HEK293 (cell line): ENCODE measurements around the gene FNDC11.

Source experiments
- GLIS1 ChIP-seq: fragments of 450-650 bp; formaldehyde crosslinking; IDR thresholded peaks from 2 replicates; pipeline ENCODE4 v1.5.1; 2016; ENCODE audit warnings: missing biosample characterization, missing genetic modification characterization
- KLF1 ChIP-seq: fragments of 450-650 bp; formaldehyde crosslinking; IDR thresholded peaks from 2 replicates; pipeline ENCODE4 v1.5.1; 2016; ENCODE audit warnings: missing biosample characterization, missing genetic modification characterization
- OVOL3 ChIP-seq: fragments of 450-650 bp; formaldehyde crosslinking; IDR thresholded peaks from 2 replicates; pipeline ENCODE4 v1.5.1; 2016; ENCODE audit warnings: missing biosample characterization, missing genetic modification characterization
- SP2 ChIP-seq: fragments of 450-650 bp; formaldehyde crosslinking; IDR thresholded peaks from 2 replicates; pipeline ENCODE4 v1.5.1; 2016; ENCODE audit warnings: missing biosample characterization, missing genetic modification characterization
- ZBTB20 ChIP-seq: fragments of 450-650 bp; formaldehyde crosslinking; IDR thresholded peaks from 2 replicates; pipeline ENCODE4 v1.5.1; 2016; ENCODE audit warnings: missing biosample characterization, missing genetic modification characterization
- ZNF112 ChIP-seq: fragments of 450-650 bp; formaldehyde crosslinking; IDR thresholded peaks from 2 replicates; pipeline ENCODE4 v1.5.0; 2017; ENCODE audit warnings: missing biosample characterization, missing genetic modification characterization
- ZNF138 ChIP-seq: fragments of 450-650 bp; formaldehyde crosslinking; IDR thresholded peaks from 2 replicates; pipeline ENCODE4 v1.5.1; 2016; ENCODE audit warnings: missing biosample characterization, missing genetic modification characterization, borderline replicate concordance
- ZNF202 ChIP-seq: fragments of 450-650 bp; formaldehyde crosslinking; IDR thresholded peaks from 2 replicates; pipeline ENCODE4 v1.5.1; 2016; ENCODE audit warnings: missing biosample characterization, missing genetic modification characterization, borderline replicate concordance
- ZNF426 ChIP-seq: fragments of 450-650 bp; formaldehyde crosslinking; IDR thresholded peaks from 2 replicates; pipeline ENCODE4 v1.5.1; 2017; ENCODE audit warnings: missing biosample characterization, missing genetic modification characterization, mild to moderate bottlenecking, inconsistent platforms, moderate library complexity
- ZNF530 ChIP-seq: fragments of 450-650 bp; formaldehyde crosslinking; IDR thresholded peaks from 2 replicates; pipeline ENCODE4 v1.5.1; 2016; ENCODE audit warnings: low read depth, missing biosample characterization, missing genetic modification characterization
- ZNF544 ChIP-seq: fragments of 450-650 bp; formaldehyde crosslinking; IDR thresholded peaks from 2 replicates; pipeline ENCODE4 v1.5.0; 2017; ENCODE audit warnings: missing biosample characterization, missing genetic modification characterization
- ZNF561 ChIP-seq: fragments of 450-650 bp; IDR thresholded peaks from 2 replicates; pipeline ENCODE4 v1.5.1; 2018; ENCODE audit warnings: missing biosample characterization, missing genetic modification characterization, borderline replicate concordance
- ZSCAN30 ChIP-seq: fragments of 450-650 bp; IDR thresholded peaks from 2 replicates; pipeline ENCODE4 v1.5.1; 2018; ENCODE audit warnings: missing biosample characterization, mild to moderate bottlenecking, missing genetic modification characterization, moderate library complexity
- TF ChIP-seq, protein P1 (sequence below): fragments of 450-650 bp; formaldehyde crosslinking; IDR thresholded peaks from 2 replicates; pipeline ENCODE4 v1.5.1; 2016; ENCODE audit warnings: missing biosample characterization, missing genetic modification characterization, borderline replicate concordance
- TF ChIP-seq, protein P2 (sequence below): fragments of 450-650 bp; formaldehyde crosslinking; IDR thresholded peaks from 2 replicates; pipeline ENCODE4 v1.5.1; 2017; ENCODE audit warnings: missing biosample characterization, missing genetic modification characterization
- TF ChIP-seq, protein P3 (sequence below): fragments of 450-650 bp; formaldehyde crosslinking; IDR thresholded peaks from 2 replicates; pipeline ENCODE4 v1.5.1; 2016; ENCODE audit warnings: missing biosample characterization, missing genetic modification characterization
- TF ChIP-seq, protein P4 (sequence below): fragments of 450-650 bp; formaldehyde crosslinking; IDR thresholded peaks from 2 replicates; pipeline ENCODE4 v1.5.1; 2016; ENCODE audit warnings: missing biosample characterization, missing genetic modification characterization
- TF ChIP-seq, protein P5 (sequence below): fragments of 450-650 bp; formaldehyde crosslinking; optimal IDR thresholded peaks from 2 replicates; pipeline ENCODE3; 2016; ENCODE audit warnings: missing biosample characterization, mild to moderate bottlenecking, missing genetic modification characterization
- TF ChIP-seq, protein P6 (sequence below): fragments of 450-650 bp; formaldehyde crosslinking; IDR thresholded peaks from 2 replicates; pipeline ENCODE4 v1.5.1; 2017; ENCODE audit warnings: missing biosample characterization, missing genetic modification characterization
- TF ChIP-seq, protein P7 (sequence below): fragments of 450-650 bp; formaldehyde crosslinking; IDR thresholded peaks from 2 replicates; pipeline ENCODE4 v1.5.1; 2017; ENCODE audit warnings: missing biosample characterization, missing genetic modification characterization
- TF ChIP-seq, protein P8 (sequence below): sonication (generic); formaldehyde crosslinking; IDR thresholded peaks from 2 replicates; pipeline ENCODE4 v1.8.1; 2022; ENCODE audit warnings: mild to moderate bottlenecking, moderate library complexity, missing genetic modification reagents
- TF ChIP-seq, protein P9 (sequence below): IDR thresholded peaks from 2 replicates; pipeline ENCODE4 v1.6.1; 2011; ENCODE audit warnings: mild to moderate bottlenecking, low read depth, low read length, borderline replicate concordance
- TF ChIP-seq, protein P10 (sequence below): fragments of 450-650 bp; formaldehyde crosslinking; IDR thresholded peaks from 2 replicates; pipeline ENCODE4 v1.5.1; 2017; ENCODE audit warnings: missing biosample characterization, missing genetic modification characterization

Gene FNDC11

DNA sequence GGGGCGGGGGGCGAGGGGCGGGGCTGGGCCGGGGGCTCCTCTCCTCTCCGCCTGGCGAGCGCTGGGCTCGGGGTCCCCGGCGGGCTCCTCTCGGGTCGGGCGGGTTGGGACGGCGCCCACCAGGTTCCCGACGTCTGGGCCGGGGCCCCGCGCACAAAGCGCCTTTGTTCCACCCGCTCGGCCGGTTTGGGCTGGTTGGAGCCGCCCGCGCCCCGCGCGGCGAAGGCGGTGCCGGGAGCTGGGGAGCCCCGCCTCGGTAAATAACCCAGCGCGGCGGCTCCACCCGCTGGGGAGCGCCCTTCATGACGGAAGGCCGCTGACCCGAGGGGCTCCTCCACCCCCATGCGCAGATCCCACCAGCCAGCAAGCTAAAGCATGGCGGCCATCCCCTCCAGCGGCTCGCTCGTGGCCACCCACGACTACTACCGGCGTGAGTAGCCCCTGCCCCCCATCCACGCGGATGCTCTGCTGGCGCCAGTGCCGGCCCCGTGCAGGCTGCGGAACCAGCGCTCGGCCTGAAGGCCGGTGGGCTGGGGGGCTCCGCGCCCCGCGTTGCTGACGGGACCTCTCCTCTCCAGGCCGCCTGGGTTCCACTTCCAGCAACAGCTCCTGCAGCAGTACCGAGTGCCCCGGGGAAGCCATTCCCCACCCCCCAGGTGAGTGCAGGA lies 32.9 kb upstream of the FNDC11 start (continued):
- TF ChIP-seq, protein P1, sequence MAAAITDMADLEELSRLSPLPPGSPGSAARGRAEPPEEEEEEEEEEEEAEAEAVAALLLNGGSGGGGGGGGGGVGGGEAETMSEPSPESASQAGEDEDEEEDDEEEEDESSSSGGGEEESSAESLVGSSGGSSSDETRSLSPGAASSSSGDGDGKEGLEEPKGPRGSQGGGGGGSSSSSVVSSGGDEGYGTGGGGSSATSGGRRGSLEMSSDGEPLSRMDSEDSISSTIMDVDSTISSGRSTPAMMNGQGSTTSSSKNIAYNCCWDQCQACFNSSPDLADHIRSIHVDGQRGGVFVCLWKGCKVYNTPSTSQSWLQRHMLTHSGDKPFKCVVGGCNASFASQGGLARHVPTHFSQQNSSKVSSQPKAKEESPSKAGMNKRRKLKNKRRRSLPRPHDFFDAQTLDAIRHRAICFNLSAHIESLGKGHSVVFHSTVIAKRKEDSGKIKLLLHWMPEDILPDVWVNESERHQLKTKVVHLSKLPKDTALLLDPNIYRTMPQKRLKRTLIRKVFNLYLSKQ (tag by site-specific recombination), result no peak
- TF ChIP-seq, protein P2, sequence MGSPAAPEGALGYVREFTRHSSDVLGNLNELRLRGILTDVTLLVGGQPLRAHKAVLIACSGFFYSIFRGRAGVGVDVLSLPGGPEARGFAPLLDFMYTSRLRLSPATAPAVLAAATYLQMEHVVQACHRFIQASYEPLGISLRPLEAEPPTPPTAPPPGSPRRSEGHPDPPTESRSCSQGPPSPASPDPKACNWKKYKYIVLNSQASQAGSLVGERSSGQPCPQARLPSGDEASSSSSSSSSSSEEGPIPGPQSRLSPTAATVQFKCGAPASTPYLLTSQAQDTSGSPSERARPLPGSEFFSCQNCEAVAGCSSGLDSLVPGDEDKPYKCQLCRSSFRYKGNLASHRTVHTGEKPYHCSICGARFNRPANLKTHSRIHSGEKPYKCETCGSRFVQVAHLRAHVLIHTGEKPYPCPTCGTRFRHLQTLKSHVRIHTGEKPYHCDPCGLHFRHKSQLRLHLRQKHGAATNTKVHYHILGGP, result no peak
- TF ChIP-seq, protein P3, sequence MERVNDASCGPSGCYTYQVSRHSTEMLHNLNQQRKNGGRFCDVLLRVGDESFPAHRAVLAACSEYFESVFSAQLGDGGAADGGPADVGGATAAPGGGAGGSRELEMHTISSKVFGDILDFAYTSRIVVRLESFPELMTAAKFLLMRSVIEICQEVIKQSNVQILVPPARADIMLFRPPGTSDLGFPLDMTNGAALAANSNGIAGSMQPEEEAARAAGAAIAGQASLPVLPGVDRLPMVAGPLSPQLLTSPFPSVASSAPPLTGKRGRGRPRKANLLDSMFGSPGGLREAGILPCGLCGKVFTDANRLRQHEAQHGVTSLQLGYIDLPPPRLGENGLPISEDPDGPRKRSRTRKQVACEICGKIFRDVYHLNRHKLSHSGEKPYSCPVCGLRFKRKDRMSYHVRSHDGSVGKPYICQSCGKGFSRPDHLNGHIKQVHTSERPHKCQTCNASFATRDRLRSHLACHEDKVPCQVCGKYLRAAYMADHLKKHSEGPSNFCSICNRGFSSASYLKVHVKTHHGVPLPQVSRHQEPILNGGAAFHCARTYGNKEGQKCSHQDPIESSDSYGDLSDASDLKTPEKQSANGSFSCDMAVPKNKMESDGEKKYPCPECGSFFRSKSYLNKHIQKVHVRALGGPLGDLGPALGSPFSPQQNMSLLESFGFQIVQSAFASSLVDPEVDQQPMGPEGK (tag by site-specific recombination), result peak; percentile 38; the same call in 1 of the 2 replicates
- TF ChIP-seq OVOL3 (tag by site-specific recombination) (no peak), ZNF112 (tag by site-specific recombination) (no peak), GLIS1 (tag by site-specific recombination) (peak; percentile 29), SP2 (no peak), ZNF544 (tag by site-specific recombination) (no peak), ZSCAN30 (tag by site-specific recombination) (no peak), ZBTB20 (no peak), ZNF561 (tag by site-specific recombination) (no peak), ZNF138 (tag by site-specific recombination) (no peak), ZNF202 (no peak), ZNF426 (tag by site-specific recombination) (no peak), KLF1 (peak; percentile 68), ZNF530 (tag by site-specific recombination) (no peak)
- TF ChIP-seq, protein P4, sequence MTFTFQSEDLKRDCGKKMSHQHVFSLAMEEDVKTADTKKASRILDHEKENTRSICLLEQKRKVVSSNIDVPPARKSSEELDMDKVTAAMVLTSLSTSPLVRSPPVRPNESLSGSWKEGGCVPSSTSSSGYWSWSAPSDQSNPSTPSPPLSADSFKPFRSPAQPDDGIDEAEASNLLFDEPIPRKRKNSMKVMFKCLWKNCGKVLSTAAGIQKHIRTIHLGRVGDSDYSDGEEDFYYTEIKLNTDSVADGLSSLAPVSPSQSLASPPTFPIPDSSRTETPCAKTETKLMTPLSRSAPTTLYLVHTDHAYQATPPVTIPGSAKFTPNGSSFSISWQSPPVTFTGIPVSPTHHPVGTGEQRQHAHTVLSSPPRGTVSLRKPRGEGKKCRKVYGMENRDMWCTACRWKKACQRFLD, result no peak
- TF ChIP-seq, protein P5, sequence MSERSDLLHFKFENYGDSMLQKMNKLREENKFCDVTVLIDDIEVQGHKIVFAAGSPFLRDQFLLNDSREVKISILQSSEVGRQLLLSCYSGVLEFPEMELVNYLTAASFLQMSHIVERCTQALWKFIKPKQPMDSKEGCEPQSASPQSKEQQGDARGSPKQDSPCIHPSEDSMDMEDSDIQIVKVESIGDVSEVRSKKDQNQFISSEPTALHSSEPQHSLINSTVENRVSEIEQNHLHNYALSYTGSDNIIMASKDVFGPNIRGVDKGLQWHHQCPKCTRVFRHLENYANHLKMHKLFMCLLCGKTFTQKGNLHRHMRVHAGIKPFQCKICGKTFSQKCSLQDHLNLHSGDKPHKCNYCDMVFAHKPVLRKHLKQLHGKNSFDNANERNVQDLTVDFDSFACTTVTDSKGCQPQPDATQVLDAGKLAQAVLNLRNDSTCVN (tag by site-specific recombination), result peak; percentile 22
- TF ChIP-seq, protein P6, sequence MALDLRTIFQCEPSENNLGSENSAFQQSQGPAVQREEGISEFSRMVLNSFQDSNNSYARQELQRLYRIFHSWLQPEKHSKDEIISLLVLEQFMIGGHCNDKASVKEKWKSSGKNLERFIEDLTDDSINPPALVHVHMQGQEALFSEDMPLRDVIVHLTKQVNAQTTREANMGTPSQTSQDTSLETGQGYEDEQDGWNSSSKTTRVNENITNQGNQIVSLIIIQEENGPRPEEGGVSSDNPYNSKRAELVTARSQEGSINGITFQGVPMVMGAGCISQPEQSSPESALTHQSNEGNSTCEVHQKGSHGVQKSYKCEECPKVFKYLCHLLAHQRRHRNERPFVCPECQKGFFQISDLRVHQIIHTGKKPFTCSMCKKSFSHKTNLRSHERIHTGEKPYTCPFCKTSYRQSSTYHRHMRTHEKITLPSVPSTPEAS (tag by site-specific recombination), result no peak
- TF ChIP-seq, protein P7, sequence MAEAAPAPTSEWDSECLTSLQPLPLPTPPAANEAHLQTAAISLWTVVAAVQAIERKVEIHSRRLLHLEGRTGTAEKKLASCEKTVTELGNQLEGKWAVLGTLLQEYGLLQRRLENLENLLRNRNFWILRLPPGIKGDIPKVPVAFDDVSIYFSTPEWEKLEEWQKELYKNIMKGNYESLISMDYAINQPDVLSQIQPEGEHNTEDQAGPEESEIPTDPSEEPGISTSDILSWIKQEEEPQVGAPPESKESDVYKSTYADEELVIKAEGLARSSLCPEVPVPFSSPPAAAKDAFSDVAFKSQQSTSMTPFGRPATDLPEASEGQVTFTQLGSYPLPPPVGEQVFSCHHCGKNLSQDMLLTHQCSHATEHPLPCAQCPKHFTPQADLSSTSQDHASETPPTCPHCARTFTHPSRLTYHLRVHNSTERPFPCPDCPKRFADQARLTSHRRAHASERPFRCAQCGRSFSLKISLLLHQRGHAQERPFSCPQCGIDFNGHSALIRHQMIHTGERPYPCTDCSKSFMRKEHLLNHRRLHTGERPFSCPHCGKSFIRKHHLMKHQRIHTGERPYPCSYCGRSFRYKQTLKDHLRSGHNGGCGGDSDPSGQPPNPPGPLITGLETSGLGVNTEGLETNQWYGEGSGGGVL (tag by site-specific recombination), result no peak
- TF ChIP-seq, protein P8, sequence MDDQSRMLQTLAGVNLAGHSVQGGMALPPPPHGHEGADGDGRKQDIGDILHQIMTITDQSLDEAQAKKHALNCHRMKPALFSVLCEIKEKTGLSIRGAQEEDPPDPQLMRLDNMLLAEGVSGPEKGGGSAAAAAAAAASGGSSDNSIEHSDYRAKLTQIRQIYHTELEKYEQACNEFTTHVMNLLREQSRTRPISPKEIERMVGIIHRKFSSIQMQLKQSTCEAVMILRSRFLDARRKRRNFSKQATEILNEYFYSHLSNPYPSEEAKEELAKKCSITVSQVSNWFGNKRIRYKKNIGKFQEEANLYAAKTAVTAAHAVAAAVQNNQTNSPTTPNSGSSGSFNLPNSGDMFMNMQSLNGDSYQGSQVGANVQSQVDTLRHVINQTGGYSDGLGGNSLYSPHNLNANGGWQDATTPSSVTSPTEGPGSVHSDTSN, result no peak
- TF ChIP-seq, protein P9, sequence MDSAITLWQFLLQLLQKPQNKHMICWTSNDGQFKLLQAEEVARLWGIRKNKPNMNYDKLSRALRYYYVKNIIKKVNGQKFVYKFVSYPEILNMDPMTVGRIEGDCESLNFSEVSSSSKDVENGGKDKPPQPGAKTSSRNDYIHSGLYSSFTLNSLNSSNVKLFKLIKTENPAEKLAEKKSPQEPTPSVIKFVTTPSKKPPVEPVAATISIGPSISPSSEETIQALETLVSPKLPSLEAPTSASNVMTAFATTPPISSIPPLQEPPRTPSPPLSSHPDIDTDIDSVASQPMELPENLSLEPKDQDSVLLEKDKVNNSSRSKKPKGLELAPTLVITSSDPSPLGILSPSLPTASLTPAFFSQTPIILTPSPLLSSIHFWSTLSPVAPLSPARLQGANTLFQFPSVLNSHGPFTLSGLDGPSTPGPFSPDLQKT, result no peak
- TF ChIP-seq, protein P10, sequence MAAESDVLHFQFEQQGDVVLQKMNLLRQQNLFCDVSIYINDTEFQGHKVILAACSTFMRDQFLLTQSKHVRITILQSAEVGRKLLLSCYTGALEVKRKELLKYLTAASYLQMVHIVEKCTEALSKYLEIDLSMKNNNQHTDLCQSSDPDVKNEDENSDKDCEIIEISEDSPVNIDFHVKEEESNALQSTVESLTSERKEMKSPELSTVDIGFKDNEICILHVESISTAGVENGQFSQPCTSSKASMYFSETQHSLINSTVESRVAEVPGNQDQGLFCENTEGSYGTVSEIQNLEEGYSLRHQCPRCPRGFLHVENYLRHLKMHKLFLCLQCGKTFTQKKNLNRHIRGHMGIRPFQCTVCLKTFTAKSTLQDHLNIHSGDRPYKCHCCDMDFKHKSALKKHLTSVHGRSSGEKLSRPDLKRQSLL, result no peak
